Measurements from ENCODE around the gene PLEKHJ1. TPM values are rescaled to one million over a fixed set of nuclear protein-coding genes. Genes with fewer than 3 reads are reported as not detected.

PLEKHJ1 gene
- total and polyA plus RNA-seq, 2 of the 8 experiments (the other 6 are each of a cell fraction or from before 2014, with no cell fraction given), result 135 to 187 TPM

GRCh38 chr19:2236314-2237050, at the start of gene PLEKHJ1, which contains the start of gene SF3A2 (continued):
- TF ChIP-seq GABPA (IDR thresholded peaks at IDR 0.05; ENCODE audit: borderline replicate concordance, insufficient read depth, low read length) (peak; percentile 84; the same call in 1 of the 2 replicates), POLR2A (IDR thresholded peaks at IDR 0.05; ENCODE audit: control extremely low read depth in 1 of 2, low read depth in 2 of 2, low read length in 2 of 2) (peak; percentile 77 to 90), POU5F1 (IDR thresholded peaks at IDR 0.05; ENCODE audit: low read depth, low read length) (no peak), BACH1 (IDR thresholded peaks at IDR 0.05; ENCODE audit: low read length) (no peak; the same call in 1 of the 2 replicates), EP300 (IDR thresholded peaks at IDR 0.05; ENCODE audit: borderline replicate concordance in 1 of 2, low read depth in 2 of 2, low read length in 2 of 2) (no peak), HDAC6 (IDR thresholded peaks at IDR 0.05; ENCODE audit: low read depth, low read length) (no peak), HDAC2 (IDR thresholded peaks at IDR 0.05; ENCODE audit: borderline replicate concordance in 1 of 2, low read depth in 2 of 2, low read length in 2 of 2) (no peak), RBBP5 (IDR thresholded peaks at IDR 0.05; ENCODE audit: borderline replicate concordance, low read depth, low read length) (no peak), CHD2 (IDR thresholded peaks at IDR 0.05; ENCODE audit: low read length) (peak; percentile 73), RNF2 (IDR thresholded peaks at IDR 0.05; ENCODE audit: borderline replicate concordance, low read depth, low read length, missing control alignments, poor library complexity, severe bottlenecking) (no peak), JUND (IDR thresholded peaks at IDR 0.05; ENCODE audit: low read length) (peak; percentile 84; the same call in 1 of the 2 replicates), KDM5A (IDR thresholded peaks at IDR 0.05; ENCODE audit: low read length) (no peak; the same call in 1 of the 2 replicates), EGR1 (IDR thresholded peaks at IDR 0.05; ENCODE audit: borderline replicate concordance, low read depth, low read length) (peak; percentile 99), BRCA1 (IDR thresholded peaks at IDR 0.05; ENCODE audit: low read depth, low read length) (no peak), SRF (IDR thresholded peaks at IDR 0.05; ENCODE audit: low read depth, low read length) (no peak), RAD21 (IDR thresholded peaks at IDR 0.05 in 1 of 2, conservative IDR thresholded peaks at IDR 0.05 in 1 of 2; ENCODE audit: low read depth in 2 of 2, low read length in 2 of 2) (peak; percentile 86 to 91), YY1 (IDR thresholded peaks at IDR 0.05; ENCODE audit: low read depth, low read length) (no peak), KDM4A (IDR thresholded peaks at IDR 0.05; ENCODE audit: low read depth, low read length, severe bottlenecking) (peak; percentile 49), CTCF (IDR thresholded peaks at IDR 0.05; ENCODE audit: control extremely low read depth in 1 of 3, insufficient read depth in 1 of 3, low read depth in 1 of 3, low read length in 3 of 3) (peak; percentile 93 to 100 (median 97)), TCF12 (IDR thresholded peaks at IDR 0.05; ENCODE audit: low read depth, low read length) (no peak), TEAD4 (IDR thresholded peaks at IDR 0.05; ENCODE audit: low read depth, low read length) (0 out of 2 replicates have a peak, but pooled peaks have one; percentile 10)
